Nephron (organoid): ENCODE data around the gene ARSG.

Experiments used
- H3K27ac Mint-ChIP-seq, 3 experiments: 2 replicates each; pipeline ENCODE4 v1.8.0; 2020; ENCODE audit warnings: mixed read lengths in 3 of 3, mild to moderate bottlenecking in 2 of 3, moderate library complexity in 1 of 3
- H3K27me3 Mint-ChIP-seq: 2 replicates; pipeline ENCODE4 v1.8.0; 2021; ENCODE audit warnings: low read depth, mild to moderate bottlenecking, moderate library complexity, mixed read lengths
- H3K36me3 Mint-ChIP-seq: 2 replicates; pipeline ENCODE4 v1.8.0; 2020; ENCODE audit warnings: low read depth, mixed read lengths
- H3K4me1 Mint-ChIP-seq: 2 replicates; pipeline ENCODE4 v1.8.0; 2020; ENCODE audit warnings: mixed read lengths
- H3K4me3 Mint-ChIP-seq, 3 experiments: 2 replicates each; pipeline ENCODE4 v1.8.0; 2020; ENCODE audit warnings: mild to moderate bottlenecking in 3 of 3, mixed read lengths in 3 of 3, moderate library complexity in 2 of 3
- H3K9me3 Mint-ChIP-seq: 2 replicates; pipeline ENCODE4 v1.8.0; 2020; ENCODE audit warnings: mixed read lengths
- TF ChIP-seq, protein P1 (sequence below), 3 experiments: fragments of 200-600 bp; sonication (generic); IDR thresholded peaks; one replicate each; pipeline ENCODE4 v1.5.0; 2021; ENCODE audit warnings: antibody characterized with exemption in 3 of 3; ENCODE audit not compliant: unreplicated experiment in 3 of 3

Gene ARSG

DNA sequence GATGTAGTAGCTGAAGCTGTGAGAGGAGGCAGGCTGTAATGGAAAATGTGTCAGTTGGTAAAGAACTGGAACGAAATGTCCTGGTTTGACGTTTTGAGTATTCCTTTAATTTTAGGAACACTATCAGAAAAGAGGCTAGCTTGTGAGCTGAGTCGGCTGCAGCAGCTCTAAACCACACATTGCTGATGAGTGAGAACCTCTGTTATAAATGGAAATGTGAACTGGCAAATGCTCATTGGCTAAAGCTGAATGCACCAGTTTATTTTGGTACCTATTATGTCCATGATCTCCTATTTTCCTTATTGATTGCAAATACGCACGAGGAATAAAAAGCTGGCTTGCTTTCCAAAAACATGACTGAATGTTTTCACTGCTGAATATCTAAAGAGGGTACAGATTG is 177.0 kb downstream of the ARSG start:
- peaks cover 5% of the 10 kb centered on the region for H3K27me3 Mint-ChIP-seq
- no peaks in the 10 kb centered on the region for H3K36me3 Mint-ChIP-seq
- peak overlapping the region in 1 of 3 experiments; percentile 36 for H3K4me3 Mint-ChIP-seq
- H3K9me3 Mint-ChIP-seq, result peaks cover 7% of the 10 kb centered on the region
- TF ChIP-seq, protein P1, sequence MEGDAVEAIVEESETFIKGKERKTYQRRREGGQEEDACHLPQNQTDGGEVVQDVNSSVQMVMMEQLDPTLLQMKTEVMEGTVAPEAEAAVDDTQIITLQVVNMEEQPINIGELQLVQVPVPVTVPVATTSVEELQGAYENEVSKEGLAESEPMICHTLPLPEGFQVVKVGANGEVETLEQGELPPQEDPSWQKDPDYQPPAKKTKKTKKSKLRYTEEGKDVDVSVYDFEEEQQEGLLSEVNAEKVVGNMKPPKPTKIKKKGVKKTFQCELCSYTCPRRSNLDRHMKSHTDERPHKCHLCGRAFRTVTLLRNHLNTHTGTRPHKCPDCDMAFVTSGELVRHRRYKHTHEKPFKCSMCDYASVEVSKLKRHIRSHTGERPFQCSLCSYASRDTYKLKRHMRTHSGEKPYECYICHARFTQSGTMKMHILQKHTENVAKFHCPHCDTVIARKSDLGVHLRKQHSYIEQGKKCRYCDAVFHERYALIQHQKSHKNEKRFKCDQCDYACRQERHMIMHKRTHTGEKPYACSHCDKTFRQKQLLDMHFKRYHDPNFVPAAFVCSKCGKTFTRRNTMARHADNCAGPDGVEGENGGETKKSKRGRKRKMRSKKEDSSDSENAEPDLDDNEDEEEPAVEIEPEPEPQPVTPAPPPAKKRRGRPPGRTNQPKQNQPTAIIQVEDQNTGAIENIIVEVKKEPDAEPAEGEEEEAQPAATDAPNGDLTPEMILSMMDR (IDR thresholded peaks at IDR 0.05; ENCODE audit: unreplicated experiment in 3 of 3), result no peak
- H3K27ac Mint-ChIP-seq, result peak overlapping the region; percentile 12 to 43 (median 23)
- peaks cover 30% of the 10 kb centered on the region for H3K4me1 Mint-ChIP-seq

DNA sequence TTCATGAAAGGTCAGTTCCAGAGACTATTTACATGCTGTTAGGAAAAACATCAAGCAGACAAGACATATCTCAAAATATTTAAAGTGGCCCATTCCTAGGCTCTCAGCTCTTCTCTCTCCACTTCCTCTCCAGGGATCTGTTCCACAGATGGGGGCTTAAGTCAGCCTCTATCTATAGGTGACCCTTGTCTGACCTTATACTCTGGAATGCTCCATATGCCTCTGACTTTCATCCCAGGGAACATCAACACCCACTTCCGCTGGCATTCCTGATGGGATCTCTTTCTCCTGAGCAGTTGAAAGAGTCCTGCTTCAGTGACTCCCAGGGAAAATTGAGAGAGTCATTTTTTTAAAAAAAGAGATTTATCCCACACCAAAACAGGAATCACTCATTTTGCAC is 177.5 kb downstream of the ARSG start:
- TF ChIP-seq, protein P1 (IDR thresholded peaks at IDR 0.05; ENCODE audit: unreplicated experiment in 3 of 3), result no peak
- H3K4me1 Mint-ChIP-seq, result peaks cover 28% of the 10 kb centered on the region
- H3K4me3 Mint-ChIP-seq, result peak overlapping the region in 1 of 3 experiments; percentile 40
- no peaks in the 10 kb centered on the region for H3K36me3 Mint-ChIP-seq
- peak overlapping the region; percentile 12 to 43 (median 23) for H3K27ac Mint-ChIP-seq
- H3K27me3 Mint-ChIP-seq, result peaks cover 5% of the 10 kb centered on the region
- H3K9me3 Mint-ChIP-seq, result peaks cover 7% of the 10 kb centered on the region
